Endodermal cell (in vitro differentiated cells): ENCODE measurements around the gene PVALEF. TPM values are rescaled to one million over a fixed set of nuclear protein-coding genes. Genes with fewer than 3 reads are reported as not detected.

Experiments
- DNase-seq: peaks from one replicate; pipeline ENCODE4 v3.0.0-alpha.2; 2017
- H3K27ac ChIP-seq: 2 replicates; pipeline ENCODE4 v1.5.1; 2013; ENCODE audit warnings: mild to moderate bottlenecking, low read depth, low read length, moderate library complexity
- H3K27me3 ChIP-seq: 2 replicates; pipeline ENCODE4 v1.6.1; 2013; ENCODE audit warnings: mild to moderate bottlenecking, low read length, moderate library complexity; ENCODE audit not compliant: insufficient read depth, control insufficient read depth, poor library complexity, severe bottlenecking
- H3K36me3 ChIP-seq: 2 replicates; pipeline ENCODE4 v1.7.0; 2013; ENCODE audit warnings: mild to moderate bottlenecking, low read length, moderate library complexity; ENCODE audit not compliant: control insufficient read depth, insufficient read depth
- H3K4me1 ChIP-seq: one replicate; pipeline ENCODE4 v1.7.0; 2013; ENCODE audit warnings: low read length; ENCODE audit not compliant: control insufficient read depth, insufficient read depth
- H3K4me3 ChIP-seq: 2 replicates; pipeline ENCODE4 v1.5.1; 2013; ENCODE audit warnings: mild to moderate bottlenecking, low read length, moderate library complexity
- H3K9ac ChIP-seq: 2 replicates; pipeline ENCODE4 v1.6.1; 2013; ENCODE audit warnings: mild to moderate bottlenecking, low read length, moderate library complexity; ENCODE audit not compliant: poor library complexity, severe bottlenecking; ENCODE audit errors: extremely low read depth
- H3K9me3 ChIP-seq: 2 replicates; pipeline ENCODE4 v1.6.1; 2013; ENCODE audit warnings: mild to moderate bottlenecking, low read length, moderate library complexity; ENCODE audit not compliant: control insufficient read depth
- H3K27ac Mint-ChIP-seq: 2 replicates; pipeline ENCODE4 v1.8.0; 2020; ENCODE audit warnings: mixed read lengths
- H3K27me3 Mint-ChIP-seq: 2 replicates; pipeline ENCODE4 v1.8.0; 2021; ENCODE audit warnings: mild to moderate bottlenecking, mixed read lengths; ENCODE audit not compliant: insufficient read depth
- H3K36me3 Mint-ChIP-seq: 2 replicates; pipeline ENCODE4 v1.8.0; 2020; ENCODE audit warnings: low read depth, mixed read lengths
- H3K4me1 Mint-ChIP-seq: 2 replicates; pipeline ENCODE4 v1.8.0; 2020; ENCODE audit warnings: mixed read lengths
- H3K4me3 Mint-ChIP-seq: 2 replicates; pipeline ENCODE4 v1.8.0; 2020; ENCODE audit warnings: mild to moderate bottlenecking, moderate library complexity, mixed read lengths
- H3K9me3 Mint-ChIP-seq: 2 replicates; pipeline ENCODE4 v1.8.0; 2020; ENCODE audit warnings: mild to moderate bottlenecking, mixed read lengths
- CTCF ChIP-seq: fragments of 200-600 bp; sonication (generic); conservative IDR thresholded peaks from 2 replicates; pipeline ENCODE4 v1.5.0; 2021; ENCODE audit warnings: antibody characterized with exemption, mild to moderate bottlenecking
- WGBS, 2 experiments: methylation state at CpG; one replicate each; pipeline versions ENCODE4 v1.1.5 to v1.1.7; 2013; ENCODE audit warnings: missing lambda C conversion rate in 2 of 2, mixed read lengths in 1 of 2; ENCODE audit not compliant: insufficient coverage in 1 of 2, insufficient read length in 1 of 2; 5-methylcytosine and 5-hydroxymethylcytosine counted together
- total RNA-seq, 2 donors: library from RNA; stranded (reverse); fragmentation: NEBNext Ultra II Directional in 1 of 2; extraction: Animal tissue kit (Norgen Biotek cat#: 25700) in 1 of 2; gene quantifications; 2 replicates in 1 of 2; 3 replicates in 1 of 2; pipeline ENCODE4 v1.2.1, GENCODE V29; 2021

PVALEF gene
- total RNA-seq, 2 donors from 2014 or later, result not detected

- DNase-seq, result peak; percentile 81
- H3K36me3 Mint-ChIP-seq, result peaks cover 19% of the 10 kb centered on the region
- TF ChIP-seq CTCF, result peak; percentile 70
- no peaks in the 10 kb centered on the region for H3K4me1 Mint-ChIP-seq
- 93 to 97% methylated on average over 16 to 27 of the region's 27 CpGs for WGBS, 2 experiments
- no peak overlapping the region for H3K4me3 Mint-ChIP-seq
- Histone ChIP-seq H3K4me3 (no peak overlapping the region), H3K27me3 (no peaks in the 10 kb centered on the region), H3K36me3 (peaks cover 3% of the 10 kb centered on the region), H3K27ac (no peak overlapping the region), H3K9ac (no peak overlapping the region), H3K9me3 (no peaks in the 10 kb centered on the region), H3K4me1 (no peaks in the 10 kb centered on the region)
- H3K27me3 Mint-ChIP-seq, result no peaks in the 10 kb centered on the region
- H3K27ac Mint-ChIP-seq, result no peak overlapping the region
- H3K9me3 Mint-ChIP-seq, result no peaks in the 10 kb centered on the region
Measured at GRCh38 chr17:81200695-81201580, 35.6 kb downstream of the PVALEF start.

- Histone ChIP-seq H3K9ac (no peak overlapping the region), H3K9me3 (no peaks in the 10 kb centered on the region), H3K27ac (no peak overlapping the region), H3K27me3 (no peaks in the 10 kb centered on the region), H3K4me3 (no peak overlapping the region), H3K4me1 (no peaks in the 10 kb centered on the region), H3K36me3 (peaks cover 3% of the 10 kb centered on the region)
- DNase-seq, result no peak
- WGBS, 2 experiments, result 96 to 100% methylated on average over 5 to 10 of the region's 10 CpGs
- Mint-ChIP-seq H3K4me1 (no peaks in the 10 kb centered on the region), H3K36me3 (peaks cover 19% of the 10 kb centered on the region), H3K4me3 (no peak overlapping the region), H3K27me3 (no peaks in the 10 kb centered on the region), H3K9me3 (no peaks in the 10 kb centered on the region), H3K27ac (no peak overlapping the region)
- TF ChIP-seq CTCF, result no peak
Measured at GRCh38 chr17:81202318-81202717, 37.0 kb downstream of the PVALEF start.

GRCh38 chr17:81203136-81203535, 37.8 kb downstream of the PVALEF start:
- no peak for TF ChIP-seq CTCF
- Histone ChIP-seq H3K36me3 (peaks cover 3% of the 10 kb centered on the region), H3K4me3 (no peak overlapping the region), H3K27me3 (no peaks in the 10 kb centered on the region), H3K9ac (no peak overlapping the region), H3K4me1 (no peaks in the 10 kb centered on the region), H3K9me3 (no peaks in the 10 kb centered on the region), H3K27ac (no peak overlapping the region)
- no peaks in the 10 kb centered on the region for H3K27me3 Mint-ChIP-seq
- H3K4me3 Mint-ChIP-seq, result no peak overlapping the region
- no peaks in the 10 kb centered on the region for H3K9me3 Mint-ChIP-seq
- H3K4me1 Mint-ChIP-seq, result no peaks in the 10 kb centered on the region
- no peak overlapping the region for H3K27ac Mint-ChIP-seq
- WGBS, 2 experiments, result 96 to 97% methylated on average over 18 to 20 of the region's 20 CpGs
- no peak for DNase-seq
- peaks cover 16% of the 10 kb centered on the region for H3K36me3 Mint-ChIP-seq
